ENCODE measurements around the gene F13A1.

Gene F13A1

GRCh38 chr6:6191476-6191875, 129.0 kb downstream of the F13A1 start:
- FAIRE-seq = no peak

GRCh38 chr6:6180684-6181083, 139.8 kb downstream of the F13A1 start:
- FAIRE-seq = no peak

GRCh38 chr6:6179858-6180623, 140.4 kb downstream of the F13A1 start:
- no peak for FAIRE-seq

- FAIRE-seq = no peak
Measured at GRCh38 chr6:6178795-6179194, 141.7 kb downstream of the F13A1 start.

- no peak for FAIRE-seq
Measured at GRCh38 chr6:6177754-6178153, 142.7 kb downstream of the F13A1 start.

GRCh38 chr6:6176586-6177228, 143.8 kb downstream of the F13A1 start:
- FAIRE-seq = no peak

GRCh38 chr6:6176127-6176526, 144.3 kb downstream of the F13A1 start:
- FAIRE-seq = no peak

GRCh38 chr6:6169141-6169540, 151.3 kb downstream of the F13A1 start:
- FAIRE-seq = no peak

- FAIRE-seq = no peak
Measured at GRCh38 chr6:6166064-6166463, 154.4 kb downstream of the F13A1 start.

GRCh38 chr6:6164367-6164766, 156.1 kb downstream of the F13A1 start:
- FAIRE-seq = no peak

GRCh38 chr6:6154335-6154734, 166.1 kb downstream of the F13A1 start:
- no peak for FAIRE-seq

- no peak for FAIRE-seq
Measured at GRCh38 chr6:6152060-6152459, 168.4 kb downstream of the F13A1 start.

GRCh38 chr6:6148192-6148815, 172.2 kb downstream of the F13A1 start:
- no peak for FAIRE-seq

GRCh38 chr6:6131492-6132109, 188.9 kb downstream of the F13A1 start:
- no peak for FAIRE-seq

GRCh38 chr6:6125495-6125894, 195.0 kb downstream of the F13A1 start:
- no peak for FAIRE-seq

- FAIRE-seq = no peak
Measured at GRCh38 chr6:6123803-6124202, 196.7 kb downstream of the F13A1 start.

- FAIRE-seq = no peak
Measured at GRCh38 chr6:6121943-6122342, 198.5 kb downstream of the F13A1 start.

GRCh38 chr6:6105472-6106036, 214.9 kb downstream of the F13A1 start:
- no peak for FAIRE-seq

All from islet of Langerhans (tissue), 1 donor.